T follicular helper cell (primary cell): ENCODE results near the gene NUDT15.
A peak's percentile ranks its signal among the peaks of the same experiment; 100 is the strongest.
"Not testable (repeated sequence)": the region's sequence is repeated elsewhere in the genome, so short reads cannot be mapped to it uniquely, and the experiment has no call there.

Experiments used
- DNase-seq: peaks from one replicate; pipeline ENCODE4 v3.0.0-alpha.2; 2020; ENCODE audit warnings: low read depth

The NUDT15 gene

DNA sequence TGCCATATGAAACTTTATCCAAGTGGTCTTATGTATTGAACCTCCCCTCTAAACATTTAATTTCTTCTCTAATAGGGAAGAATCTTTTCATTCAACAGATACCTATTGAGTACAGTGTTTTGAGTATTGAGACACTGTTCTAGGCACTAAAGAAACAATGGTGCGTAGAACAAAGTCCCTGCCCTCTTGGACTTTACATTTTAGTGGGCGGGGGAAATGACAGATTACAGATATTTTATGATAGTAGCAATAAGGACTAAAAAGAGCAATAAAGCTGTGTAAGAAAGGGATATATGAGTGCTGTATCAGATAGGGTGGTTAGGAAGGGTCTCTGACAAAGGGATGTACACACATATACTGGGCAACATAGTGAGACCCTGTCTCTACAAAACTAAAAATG, 5.4 kb downstream of the NUDT15 start:
- no peak for DNase-seq

DNA sequence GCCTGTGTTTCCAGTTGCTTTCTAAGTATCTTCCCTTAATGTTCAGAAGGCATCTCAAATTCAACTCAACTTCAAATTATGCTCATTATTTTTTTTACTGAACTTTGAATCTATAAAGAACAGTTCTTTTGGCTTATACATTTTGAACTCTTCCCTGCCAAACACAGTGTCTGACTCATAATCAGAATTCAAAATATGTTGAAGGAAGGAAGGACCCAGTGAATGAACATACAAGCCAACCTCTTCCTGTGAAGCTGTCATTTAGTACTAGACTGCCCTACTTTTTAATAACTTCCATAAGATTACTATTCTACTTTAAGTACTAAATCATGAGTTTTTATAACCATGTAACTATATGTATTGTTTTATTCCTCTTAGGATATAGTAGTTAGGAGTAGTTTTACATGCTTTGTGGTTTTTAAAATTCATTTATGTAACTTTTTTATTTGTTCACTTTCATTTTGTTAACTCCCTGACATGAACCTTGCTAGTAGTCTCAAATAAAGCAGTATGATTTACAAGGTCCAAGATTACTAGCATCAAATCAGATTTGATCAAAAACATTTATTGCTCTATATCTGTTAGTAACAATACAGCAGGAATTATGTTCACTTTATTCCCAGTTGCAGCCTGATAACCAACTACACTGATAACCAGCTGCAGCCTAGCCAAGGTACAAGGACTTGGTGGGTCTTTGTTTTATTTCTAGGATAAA, 6.4 kb downstream of the NUDT15 start:
- DNase-seq = no peak

- DNase-seq = no peak
These were observed 13.0 kb downstream of the NUDT15 start for GRCh38 chr13:48050550-48050949.

DNA sequence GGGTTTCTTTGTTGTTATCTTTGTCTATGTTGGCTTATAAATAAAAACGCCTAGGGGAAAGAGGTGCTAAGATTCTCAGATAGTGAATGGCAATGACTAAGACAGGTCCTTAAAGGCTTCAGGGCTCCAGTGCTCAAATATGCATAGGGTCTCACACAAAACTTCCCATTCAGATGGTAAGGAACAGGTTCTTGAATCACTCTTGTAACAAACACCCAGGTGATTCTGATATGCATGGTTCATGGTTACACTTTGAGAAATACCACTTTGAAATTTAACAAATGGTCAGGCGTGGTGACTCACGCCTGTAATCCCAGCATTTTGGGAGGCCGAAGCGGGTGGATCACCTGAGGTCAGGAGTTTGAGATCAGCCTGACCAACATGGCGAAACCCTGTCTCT, 17.1 kb downstream of the NUDT15 start:
- DNase-seq = no peak

- no peak for DNase-seq
These were observed 18.2 kb downstream of the NUDT15 start for GRCh38 chr13:48055712-48056111.

DNA sequence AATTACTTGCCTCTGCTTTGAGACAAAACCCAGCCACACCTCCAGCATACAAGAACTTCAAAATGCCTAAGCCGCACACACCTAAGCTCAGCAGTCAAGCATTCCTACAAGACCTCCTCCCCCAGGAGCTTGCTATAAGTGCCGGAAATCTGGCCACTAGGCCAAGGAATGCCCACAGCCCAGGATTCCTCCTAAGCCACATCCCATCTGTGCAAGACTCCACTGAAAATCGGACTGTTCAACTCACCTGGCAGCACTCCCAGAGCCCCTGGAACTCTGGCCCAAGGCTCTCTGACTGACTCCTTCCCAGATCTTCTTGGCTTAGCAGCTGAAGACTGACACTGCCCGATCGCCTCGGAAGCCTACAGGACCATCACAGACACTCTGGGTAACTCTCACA, 21.0 kb downstream of the NUDT15 start:
- not testable (repeated sequence) for DNase-seq

DNA sequence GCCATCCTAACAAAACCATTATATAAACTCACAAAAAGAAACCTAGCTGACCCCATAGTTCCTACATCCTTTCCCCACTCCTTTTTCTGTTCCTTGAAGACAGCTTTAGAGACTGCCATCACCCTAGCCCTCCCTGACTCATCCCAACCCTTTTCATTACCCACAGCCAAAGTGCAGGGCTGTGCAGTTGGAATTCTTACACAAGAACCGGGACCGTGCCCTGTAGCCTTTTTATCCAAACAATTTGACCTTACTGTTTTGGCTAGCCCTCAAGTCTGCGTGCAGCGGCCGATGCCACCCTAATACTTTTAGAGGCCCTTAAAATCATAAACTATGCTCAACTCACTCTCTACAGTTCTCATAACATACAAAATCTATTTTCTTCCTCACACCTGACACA, 22.4 kb downstream of the NUDT15 start:
- not testable (repeated sequence) for DNase-seq

DNA sequence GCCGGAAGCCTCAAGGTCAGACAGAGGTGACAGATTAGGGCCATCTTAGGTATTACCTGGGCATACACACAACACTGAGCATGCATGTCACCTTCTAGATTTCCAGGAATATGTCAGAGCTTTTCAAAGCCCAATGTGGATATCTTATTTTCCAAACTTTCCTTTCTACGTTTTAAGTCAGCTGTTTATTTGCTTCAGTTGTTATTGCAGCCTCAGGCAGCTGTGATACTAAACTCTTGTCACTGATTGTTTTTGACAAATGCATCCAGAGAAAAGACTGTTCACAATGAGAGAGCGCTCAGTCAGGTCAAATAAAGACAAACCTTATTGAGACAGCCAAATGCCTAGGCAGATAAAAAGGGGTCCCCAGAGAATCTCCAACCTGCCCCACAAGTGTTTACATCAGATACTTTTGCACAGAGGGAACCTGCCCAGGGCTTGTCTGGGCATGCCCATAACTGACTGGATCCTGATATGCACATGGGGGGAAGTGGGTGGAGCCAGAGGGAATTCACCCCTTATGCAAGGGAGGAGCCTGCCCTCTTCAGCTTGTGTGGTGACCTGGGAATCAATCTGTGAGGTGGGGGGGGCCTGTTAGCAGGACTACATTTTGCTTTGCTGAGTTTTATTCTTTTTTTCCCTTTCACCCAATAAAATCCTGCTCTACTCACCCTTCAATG, 28.9 kb downstream of the NUDT15 start:
- no peak for DNase-seq

DNA sequence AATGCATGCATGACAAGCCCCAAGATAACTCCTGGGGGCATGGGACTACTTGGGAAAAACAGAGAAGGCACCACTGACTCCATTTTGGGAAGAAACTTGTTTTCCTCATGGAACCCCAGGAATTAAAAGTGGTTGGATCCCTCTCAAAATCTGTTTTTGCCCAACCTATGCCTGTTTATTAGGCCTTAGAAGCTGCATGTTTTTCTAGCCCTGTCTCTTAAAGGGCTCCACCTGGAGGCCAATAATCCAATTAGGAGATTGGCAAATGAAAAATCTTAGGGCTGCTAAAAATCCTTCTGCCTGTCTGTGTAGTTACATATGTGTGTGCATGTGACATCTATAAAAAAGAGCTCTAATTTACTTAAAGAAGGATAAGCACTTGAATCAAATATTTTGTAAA, 30.5 kb downstream of the NUDT15 start:
- no peak for DNase-seq

GRCh38 chr13:48068952-48069351, 31.4 kb downstream of the NUDT15 start:
- DNase-seq = no peak

DNA sequence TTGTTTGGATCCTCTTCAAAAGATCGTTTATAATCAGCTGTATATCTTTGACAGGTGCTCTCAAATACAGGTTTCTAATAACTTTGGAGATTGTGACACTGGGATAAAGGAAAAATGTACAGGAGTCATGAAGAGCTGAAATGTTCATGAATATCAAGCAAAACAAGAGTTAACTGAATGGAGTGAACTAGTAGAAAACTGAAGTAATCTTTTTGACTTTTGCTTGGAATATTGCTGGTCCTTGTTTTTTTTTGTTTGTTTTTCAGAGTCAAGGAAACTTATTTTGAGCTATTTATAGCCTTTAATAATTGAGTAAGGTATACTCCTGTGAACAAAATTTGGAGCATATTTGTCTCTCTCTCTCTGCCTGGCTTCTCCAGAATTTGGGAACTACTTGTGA, 32.0 kb downstream of the NUDT15 start:
- no peak for DNase-seq

DNA sequence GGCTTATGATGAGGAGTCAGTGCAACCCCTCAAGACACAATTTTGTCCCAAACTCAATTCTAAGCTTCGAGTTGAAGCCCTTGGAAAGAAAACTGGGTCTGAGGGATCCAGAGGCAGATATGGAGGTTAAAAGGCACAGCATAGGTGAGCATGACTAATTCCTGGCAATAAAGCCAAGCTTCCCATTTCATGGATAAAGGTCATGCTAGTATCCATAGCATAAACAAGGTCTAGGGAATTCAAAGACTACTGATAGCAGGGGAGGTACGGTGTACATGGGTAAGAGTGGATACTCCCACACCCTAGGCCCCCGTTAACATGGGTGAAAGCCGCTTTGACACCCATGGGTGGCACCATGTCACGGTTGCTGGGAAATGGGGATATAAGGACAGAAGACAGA, 33.4 kb downstream of the NUDT15 start:
- no peak for DNase-seq

- DNase-seq = no peak
These were observed 34.8 kb downstream of the NUDT15 start for GRCh38 chr13:48072304-48072703.

- no peak for DNase-seq
These were observed 35.3 kb downstream of the NUDT15 start for GRCh38 chr13:48072787-48073186.

DNA sequence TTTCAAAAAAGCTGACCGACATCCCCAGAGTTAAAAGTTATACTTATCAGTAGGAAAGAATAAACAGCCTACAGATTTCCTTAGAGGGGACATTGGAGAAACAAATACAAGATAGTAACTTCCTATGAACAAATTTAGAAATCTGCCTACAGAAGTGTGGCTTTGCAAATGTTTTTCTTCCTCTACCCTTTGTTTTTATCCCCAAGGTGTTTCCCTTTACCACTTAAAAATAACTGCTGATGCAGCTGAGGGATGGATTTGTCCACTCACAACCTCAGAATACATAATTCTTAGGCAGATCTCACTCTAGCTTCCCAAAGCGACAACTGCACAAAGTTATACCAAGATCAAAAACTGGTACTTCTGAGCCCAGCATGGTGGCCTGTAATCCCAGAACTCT, 36.5 kb downstream of the NUDT15 start:
- DNase-seq = no peak

DNA sequence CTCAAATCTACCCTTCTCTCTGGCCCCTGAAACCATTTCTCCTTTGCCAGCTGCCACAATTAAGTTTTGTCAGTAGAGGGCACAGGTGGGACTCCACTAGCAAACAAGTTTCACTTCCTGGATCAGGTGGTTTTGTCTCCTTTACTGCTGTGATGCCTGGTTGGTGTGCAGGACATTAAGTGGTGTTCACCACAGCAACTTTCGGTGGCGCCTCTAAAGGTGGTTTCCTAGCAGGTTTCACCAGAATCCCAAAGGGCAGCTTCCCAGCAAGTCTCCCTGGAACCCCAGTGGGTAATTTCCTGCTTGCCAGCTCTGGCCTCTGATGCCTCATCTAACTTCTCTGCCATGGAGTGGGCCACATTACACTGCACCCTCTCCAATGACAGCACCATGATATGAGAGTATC, 40.7 kb downstream of the NUDT15 start:
- no peak for DNase-seq

- no peak for DNase-seq
These were observed 44.2 kb downstream of the NUDT15 start for GRCh38 chr13:48081739-48082138.

GRCh38 chr13:48086272-48086671, 48.7 kb downstream of the NUDT15 start:
- DNase-seq = no peak

- no peak for DNase-seq
These were observed 56.1 kb downstream of the NUDT15 start for GRCh38 chr13:48093588-48093987.

- no peak for DNase-seq
These were observed 56.9 kb downstream of the NUDT15 start for GRCh38 chr13:48094404-48094780.

DNA sequence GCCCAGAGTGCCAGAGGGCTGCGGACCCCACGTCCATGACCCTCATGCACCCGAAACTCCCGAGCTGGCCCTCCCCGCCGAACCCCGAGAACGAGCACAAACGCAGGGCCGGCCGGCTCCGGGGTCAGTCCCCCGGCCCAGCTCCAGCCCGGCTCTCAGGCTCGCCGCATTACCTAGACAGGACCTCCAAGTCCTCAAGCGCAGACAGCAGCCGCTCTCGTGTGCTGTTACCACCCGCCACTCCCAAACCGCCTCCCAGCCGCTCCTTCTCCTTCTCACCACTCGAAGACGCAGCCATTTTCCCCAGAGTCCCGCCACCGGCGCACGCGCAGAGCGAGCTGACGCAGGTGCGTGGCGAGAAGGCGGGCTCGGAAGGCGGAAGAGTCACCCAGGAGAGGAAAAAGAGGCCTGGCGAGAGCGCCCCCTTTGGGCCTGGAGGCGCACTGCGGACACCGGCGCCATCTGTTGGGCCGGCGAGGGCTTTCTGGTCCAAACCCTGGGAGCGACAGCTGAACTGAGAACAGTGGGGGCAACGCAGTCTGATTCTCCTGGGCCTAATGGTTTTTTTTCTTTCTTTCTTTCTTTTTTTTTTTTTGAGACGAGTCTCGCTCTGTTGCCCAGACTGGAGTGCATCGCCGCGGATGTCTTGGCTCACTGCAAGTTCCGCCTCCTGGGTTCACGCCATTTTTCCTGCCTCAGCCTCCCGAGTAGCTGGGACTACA, 57.4 kb downstream of the NUDT15 start, which contains the start of gene MED4:
Gene MED4 (minus strand): TSS at position 324 of the 722 bp plus-strand sequence. CDS start 26 bp downstream, at position 298.
- DNase-seq = peak; percentile 95

DNA sequence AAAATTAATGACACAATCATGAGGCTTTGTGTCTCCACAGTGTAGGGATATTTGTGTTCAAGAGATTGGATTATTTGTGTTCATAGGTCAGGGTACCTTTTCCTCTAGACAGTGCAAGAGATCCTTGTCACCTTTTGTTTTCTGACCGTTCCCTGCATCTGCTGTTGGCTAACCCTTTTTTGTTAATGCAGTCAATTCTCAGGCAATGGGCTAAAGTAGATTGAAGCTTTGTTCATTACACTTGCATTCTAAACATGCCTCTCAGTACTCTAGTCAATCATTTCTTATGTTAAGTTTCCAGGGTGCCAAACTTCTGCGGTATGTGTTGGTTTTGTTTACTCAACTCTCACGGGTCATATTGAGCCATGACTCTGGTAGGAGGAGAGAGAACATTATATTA, 59.1 kb downstream of the NUDT15 start:
- DNase-seq = no peak
